ENCODE measurements around the gene KRTAP5-9. TPM values are rescaled to one million over a fixed set of nuclear protein-coding genes. Genes with fewer than 3 reads are reported as not detected.

KRTAP5-9 gene
- polyA plus RNA-seq, 1 donor (not counting 4 experiments of a cell fraction or from before 2014, with no cell fraction given): 0.05 TPM

DNA sequence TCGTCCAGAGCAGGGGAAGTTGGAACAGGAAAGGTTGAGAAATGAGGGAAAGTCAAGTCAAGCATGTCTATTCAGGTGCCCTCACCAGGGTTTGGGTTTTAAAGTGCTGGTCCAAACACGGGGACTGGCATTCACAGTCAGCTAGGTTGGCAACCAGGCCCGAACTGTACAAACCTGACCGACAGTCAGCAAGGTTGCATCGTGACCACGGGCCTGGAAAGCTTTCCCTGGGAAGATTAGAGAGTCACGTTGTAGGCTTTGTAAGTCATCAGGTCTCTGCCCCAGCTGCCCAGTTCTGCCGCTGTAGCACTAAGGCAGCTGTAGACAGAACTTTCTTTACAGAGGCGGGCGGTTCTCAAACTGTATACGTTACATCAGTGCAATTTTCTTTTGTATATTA, 24.6 kb downstream of the KRTAP5-9 start:
- Histone ChIP-seq H3K9me3 (ENCODE audit: control insufficient read depth, low read depth, low read length) (no peaks in the 10 kb centered on the region), H3K79me2 (ENCODE audit: control insufficient read depth, insufficient read depth, low read length) (no peaks in the 10 kb centered on the region), H2AFZ (ENCODE audit: control insufficient read depth, low read length) (no peak overlapping the region)

DNA sequence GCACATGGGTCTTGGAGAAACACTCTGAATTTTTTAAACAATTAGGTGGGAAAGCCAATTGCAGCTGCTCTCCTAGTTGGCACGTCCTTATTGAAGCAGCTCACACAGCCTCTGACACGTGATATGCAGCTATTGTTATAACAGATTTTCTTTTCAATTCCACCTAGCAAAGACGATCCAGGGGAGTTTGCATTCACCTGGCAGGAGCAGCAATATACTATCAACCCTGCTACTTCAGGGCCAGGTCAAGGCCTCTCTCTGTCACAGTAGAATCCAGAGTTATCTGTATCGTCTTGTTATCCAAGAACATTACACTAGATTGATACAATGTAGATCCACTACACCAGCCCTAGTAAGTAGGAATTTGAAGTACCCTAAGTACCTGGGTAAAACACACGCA, 26.2 kb downstream of the KRTAP5-9 start:
- H3K79me2 ChIP-seq (ENCODE audit: control insufficient read depth, insufficient read depth, low read length): no peaks in the 10 kb centered on the region
- H3K4me1 ChIP-seq (ENCODE audit: control insufficient read depth, extremely low read depth, insufficient read depth, low read length): no peaks in the 10 kb centered on the region
- no peak overlapping the region for H2AFZ ChIP-seq (ENCODE audit: control insufficient read depth, low read length)
- H3K9me3 ChIP-seq (ENCODE audit: control insufficient read depth, low read depth, low read length): no peaks in the 10 kb centered on the region
- no peak for DNase-seq (ENCODE audit: low read depth, low spot score)
- no peak overlapping the region for H3K9ac ChIP-seq (ENCODE audit: control insufficient read depth, extremely low read depth, insufficient read depth, low read length)
- H3K9me1 ChIP-seq (ENCODE audit: control insufficient read depth, extremely low read depth, insufficient read depth, low read length): no peaks in the 10 kb centered on the region
- no peak overlapping the region for H3K4me2 ChIP-seq (ENCODE audit: control insufficient read depth, extremely low read depth, insufficient read depth, low read depth, low read length)
- no peaks in the 10 kb centered on the region for H3K36me3 ChIP-seq (ENCODE audit: control insufficient read depth in 2 of 2, extremely low read depth in 1 of 2, insufficient read depth in 2 of 2, low read length in 2 of 2)
- H4K20me1 ChIP-seq (ENCODE audit: control insufficient read depth, extremely low read depth, insufficient read depth, low read length): no peaks in the 10 kb centered on the region
- TF ChIP-seq EZH2 (IDR thresholded peaks at IDR 0.05; ENCODE audit: low read length): no peak
- TF ChIP-seq, protein P1, sequence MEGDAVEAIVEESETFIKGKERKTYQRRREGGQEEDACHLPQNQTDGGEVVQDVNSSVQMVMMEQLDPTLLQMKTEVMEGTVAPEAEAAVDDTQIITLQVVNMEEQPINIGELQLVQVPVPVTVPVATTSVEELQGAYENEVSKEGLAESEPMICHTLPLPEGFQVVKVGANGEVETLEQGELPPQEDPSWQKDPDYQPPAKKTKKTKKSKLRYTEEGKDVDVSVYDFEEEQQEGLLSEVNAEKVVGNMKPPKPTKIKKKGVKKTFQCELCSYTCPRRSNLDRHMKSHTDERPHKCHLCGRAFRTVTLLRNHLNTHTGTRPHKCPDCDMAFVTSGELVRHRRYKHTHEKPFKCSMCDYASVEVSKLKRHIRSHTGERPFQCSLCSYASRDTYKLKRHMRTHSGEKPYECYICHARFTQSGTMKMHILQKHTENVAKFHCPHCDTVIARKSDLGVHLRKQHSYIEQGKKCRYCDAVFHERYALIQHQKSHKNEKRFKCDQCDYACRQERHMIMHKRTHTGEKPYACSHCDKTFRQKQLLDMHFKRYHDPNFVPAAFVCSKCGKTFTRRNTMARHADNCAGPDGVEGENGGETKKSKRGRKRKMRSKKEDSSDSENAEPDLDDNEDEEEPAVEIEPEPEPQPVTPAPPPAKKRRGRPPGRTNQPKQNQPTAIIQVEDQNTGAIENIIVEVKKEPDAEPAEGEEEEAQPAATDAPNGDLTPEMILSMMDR (optimal IDR thresholded peaks at IDR 0.05 in 1 of 3, IDR thresholded peaks at IDR 0.05 in 1 of 3, conservative IDR thresholded peaks at IDR 0.05 in 1 of 3; ENCODE audit: extremely low read depth in 1 of 3, insufficient read depth in 2 of 3, low read length in 3 of 3): no peak
- no peak overlapping the region for H3K4me3 ChIP-seq (ENCODE audit: control insufficient read depth in 2 of 3, extremely low read depth in 1 of 3, insufficient read depth in 2 of 3, low read depth in 1 of 3, low read length in 3 of 3)
- dilution Hi-C loops (cut with MboI; ENCODE audit: extremely low pct_ligation_motif_present, low sequenced_read_pairs): no loop called here
- no peak overlapping the region for H3K27ac ChIP-seq (ENCODE audit: control insufficient read depth, insufficient read depth, low read length)
- no peaks in the 10 kb centered on the region for H3K27me3 ChIP-seq (ENCODE audit: control insufficient read depth, extremely low read depth, insufficient read depth, low read length)
- FAIRE-seq: no peak

More for the DNA sequence above, 24.6 kb downstream of the KRTAP5-9 start:
- H3K4me2 ChIP-seq (ENCODE audit: control insufficient read depth, extremely low read depth, insufficient read depth, low read depth, low read length): no peak overlapping the region
- TF ChIP-seq, protein P1 (optimal IDR thresholded peaks at IDR 0.05 in 1 of 3, IDR thresholded peaks at IDR 0.05 in 1 of 3, conservative IDR thresholded peaks at IDR 0.05 in 1 of 3; ENCODE audit: extremely low read depth in 1 of 3, insufficient read depth in 2 of 3, low read length in 3 of 3): no peak
- TF ChIP-seq EZH2 (IDR thresholded peaks at IDR 0.05; ENCODE audit: low read length): no peak
- FAIRE-seq (no peak), DNase-seq (ENCODE audit: low read depth, low spot score) (no peak)
- no peaks in the 10 kb centered on the region for H4K20me1 ChIP-seq (ENCODE audit: control insufficient read depth, extremely low read depth, insufficient read depth, low read length)
- dilution Hi-C loops (cut with MboI; ENCODE audit: extremely low pct_ligation_motif_present, low sequenced_read_pairs): no loop called here
- H3K9ac ChIP-seq (ENCODE audit: control insufficient read depth, extremely low read depth, insufficient read depth, low read length): no peak overlapping the region
- H3K36me3 ChIP-seq (ENCODE audit: control insufficient read depth in 2 of 2, extremely low read depth in 1 of 2, insufficient read depth in 2 of 2, low read length in 2 of 2): no peaks in the 10 kb centered on the region
- H3K27me3 ChIP-seq (ENCODE audit: control insufficient read depth, extremely low read depth, insufficient read depth, low read length): no peaks in the 10 kb centered on the region
- H3K4me3 ChIP-seq (ENCODE audit: control insufficient read depth in 2 of 3, extremely low read depth in 1 of 3, insufficient read depth in 2 of 3, low read depth in 1 of 3, low read length in 3 of 3): no peak overlapping the region
- H3K9me1 ChIP-seq (ENCODE audit: control insufficient read depth, extremely low read depth, insufficient read depth, low read length): no peaks in the 10 kb centered on the region
- H3K4me1 ChIP-seq (ENCODE audit: control insufficient read depth, extremely low read depth, insufficient read depth, low read length): no peaks in the 10 kb centered on the region
- no peak overlapping the region for H3K27ac ChIP-seq (ENCODE audit: control insufficient read depth, insufficient read depth, low read length)

Data from keratinocyte (primary cell).